Stromal cell of bone marrow (primary cell): ENCODE data around the gene UTP3.
"Not testable (repeated sequence)": the region's sequence is repeated elsewhere in the genome, so short reads cannot be mapped to it uniquely, and the experiment has no call there.

ENCODE experiments used
- DNase-seq: peaks from one replicate; pipeline ENCODE4 v3.0.0-alpha.2; 2012; ENCODE audit warnings: low read depth

UTP3 gene

DNA sequence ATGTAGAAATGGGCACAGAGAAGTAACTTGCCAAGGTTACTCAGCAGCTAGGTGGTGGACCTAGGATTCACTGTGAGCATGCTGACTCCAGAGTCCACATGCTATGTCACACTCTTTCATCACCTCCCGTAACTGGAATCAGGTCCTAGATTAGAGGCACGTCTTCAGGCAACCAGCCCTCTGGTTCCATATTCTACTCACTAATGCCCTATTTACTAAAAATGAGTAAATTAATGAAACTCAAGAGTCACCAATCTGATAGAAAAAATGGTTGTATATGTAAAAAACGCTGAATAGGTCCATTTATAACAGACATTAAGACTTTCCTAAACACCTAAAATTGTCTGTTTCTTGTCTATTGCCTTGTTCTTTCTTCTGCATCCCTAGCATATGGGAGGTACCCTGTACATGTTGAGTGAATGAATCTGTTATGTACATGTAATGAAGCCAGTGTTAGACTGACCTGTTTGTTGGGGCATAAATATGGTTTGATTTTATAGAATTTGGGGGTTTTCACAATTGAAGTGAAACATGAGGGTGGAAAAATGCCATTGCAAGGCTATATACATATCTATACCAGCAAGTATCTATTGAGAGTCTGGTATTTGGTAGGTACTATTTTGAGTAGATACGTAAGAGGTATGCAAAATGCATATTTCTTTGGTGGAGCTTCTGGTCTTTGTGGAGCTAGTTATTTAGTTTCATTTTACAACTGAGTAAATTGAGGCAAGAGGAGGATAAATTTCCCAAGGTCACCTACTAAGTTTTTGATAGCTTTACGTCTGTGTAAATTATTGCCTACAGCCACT lies 26.0 kb downstream of the UTP3 start:
- no peak for DNase-seq

DNA sequence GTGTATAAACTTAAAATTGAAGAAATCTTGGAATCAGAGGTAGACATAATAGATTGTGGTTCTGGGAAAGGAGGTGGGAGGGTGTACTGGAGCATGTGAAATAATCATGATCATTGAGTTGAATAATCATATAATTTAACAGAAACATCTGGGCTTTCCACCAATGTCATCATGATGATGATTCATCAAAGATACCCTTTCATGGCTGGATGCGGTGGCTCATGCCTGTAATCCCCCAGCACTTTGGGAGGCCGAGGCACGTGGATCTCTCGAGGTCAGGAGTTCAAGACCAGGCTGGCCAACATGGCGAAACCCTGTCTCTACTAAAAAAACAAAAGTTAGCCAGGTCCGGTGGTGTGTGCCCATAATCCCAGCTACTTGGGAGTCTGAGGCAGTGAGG lies 26.8 kb downstream of the UTP3 start:
- DNase-seq = no peak

DNA sequence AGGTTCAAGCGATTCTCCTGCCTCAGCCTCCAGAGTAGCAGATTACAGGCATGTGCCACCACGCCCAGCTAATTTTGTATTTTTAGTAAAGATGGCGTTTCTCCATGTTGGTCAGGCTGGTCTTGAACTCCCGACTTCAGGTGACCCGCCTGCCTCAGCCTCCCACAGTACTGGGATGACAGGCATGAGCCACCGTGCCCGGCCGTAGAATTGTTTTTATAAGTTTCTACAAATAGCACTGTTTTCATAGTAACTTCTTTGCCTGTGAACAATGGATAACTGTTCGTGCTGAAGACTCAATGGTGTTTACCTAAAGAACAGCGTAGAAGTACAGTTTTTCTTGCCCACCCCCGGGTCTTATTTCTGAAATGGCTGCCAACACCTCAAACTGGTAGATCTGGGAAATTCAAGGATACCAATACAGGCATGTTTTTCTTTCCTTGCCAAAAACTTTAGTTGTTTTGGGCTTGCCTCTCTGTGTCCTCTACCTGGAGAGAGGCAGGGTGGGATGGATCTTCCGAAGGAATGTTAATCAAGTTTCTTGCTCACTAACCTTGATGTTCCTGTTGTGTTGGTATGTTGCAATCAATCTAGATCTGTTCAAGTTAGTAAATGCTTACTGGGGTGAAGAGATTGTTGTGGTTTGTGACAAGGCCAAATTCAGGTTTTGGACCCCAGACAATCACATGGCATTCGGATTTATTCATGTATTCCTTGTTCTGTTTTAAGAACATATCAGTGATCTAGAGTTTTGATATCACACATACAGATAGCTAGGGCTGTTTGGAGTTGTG lies 30.7 kb downstream of the UTP3 start:
- DNase-seq = no peak

DNA sequence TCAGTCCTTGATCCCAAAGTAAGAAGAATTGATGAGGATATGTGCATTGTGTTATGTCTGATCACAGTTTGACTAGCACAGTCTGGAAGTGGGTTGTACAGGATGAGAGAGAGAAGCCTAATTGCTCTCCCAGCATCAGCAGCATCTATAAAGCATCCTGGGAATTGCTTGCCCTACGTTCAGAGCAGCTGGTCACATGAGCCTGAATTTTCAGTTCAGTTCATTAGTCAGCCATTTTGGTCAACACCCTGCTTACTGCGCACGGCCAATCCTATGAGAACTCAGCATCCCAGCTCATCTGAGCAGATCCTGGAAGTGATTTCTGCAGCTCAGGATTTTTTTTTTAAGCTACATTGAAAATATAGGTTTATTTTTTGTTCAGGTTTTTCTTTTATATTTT lies 33.4 kb downstream of the UTP3 start, which contains the start of gene RUFY3:
Gene RUFY3 (plus strand): TSS at position 218 of the 400 bp plus-strand sequence. CDS start 610 bp downstream, outside the sequence.
- DNase-seq = peak; percentile 95

DNA sequence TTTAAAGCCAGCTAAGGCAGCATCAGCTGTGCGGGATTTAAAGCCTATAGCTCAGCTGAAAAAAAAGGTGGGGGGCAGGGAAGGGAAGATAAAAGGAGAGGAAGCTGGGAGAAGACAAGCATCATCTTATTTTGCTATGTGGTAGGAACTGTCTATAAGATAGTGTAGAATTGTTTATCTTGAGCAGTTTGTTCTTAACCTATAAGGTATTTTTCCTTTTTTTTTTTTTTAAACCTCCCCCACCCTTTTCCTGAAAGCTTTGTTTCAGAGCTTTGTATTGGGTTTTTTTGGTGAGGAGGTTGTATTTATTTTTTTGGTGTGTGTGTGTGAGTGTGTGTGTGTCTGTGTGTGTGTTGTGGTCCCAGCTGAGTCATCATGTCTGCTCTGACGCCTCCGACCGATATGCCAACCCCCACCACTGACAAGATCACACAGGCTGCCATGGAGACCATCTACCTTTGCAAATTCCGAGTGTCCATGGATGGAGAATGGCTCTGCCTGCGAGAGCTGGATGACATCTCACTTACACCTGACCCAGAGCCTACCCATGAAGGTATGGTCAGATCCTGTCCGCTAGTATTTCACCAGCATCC lies 34.0 kb downstream of the UTP3 start:
- no peak for DNase-seq

DNA sequence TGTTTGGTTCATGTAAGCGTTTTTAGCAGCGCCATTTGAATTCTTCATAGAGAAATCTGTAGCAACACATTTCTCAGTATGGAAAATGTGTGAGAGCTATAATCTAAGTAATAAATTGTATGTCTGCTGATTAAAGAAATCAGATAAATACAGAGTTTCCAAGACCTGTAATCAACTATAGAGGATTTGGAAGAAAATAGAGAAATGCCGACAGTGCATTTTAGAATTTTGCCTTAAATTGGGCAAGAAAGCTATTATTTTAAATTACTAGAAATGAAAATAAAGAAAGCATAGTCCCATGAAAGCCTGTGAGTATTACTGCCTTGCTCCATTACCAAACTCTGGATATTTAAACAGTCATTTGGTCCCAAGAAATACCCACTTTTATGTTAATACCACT lies 36.1 kb downstream of the UTP3 start:
- DNase-seq = no peak

DNA sequence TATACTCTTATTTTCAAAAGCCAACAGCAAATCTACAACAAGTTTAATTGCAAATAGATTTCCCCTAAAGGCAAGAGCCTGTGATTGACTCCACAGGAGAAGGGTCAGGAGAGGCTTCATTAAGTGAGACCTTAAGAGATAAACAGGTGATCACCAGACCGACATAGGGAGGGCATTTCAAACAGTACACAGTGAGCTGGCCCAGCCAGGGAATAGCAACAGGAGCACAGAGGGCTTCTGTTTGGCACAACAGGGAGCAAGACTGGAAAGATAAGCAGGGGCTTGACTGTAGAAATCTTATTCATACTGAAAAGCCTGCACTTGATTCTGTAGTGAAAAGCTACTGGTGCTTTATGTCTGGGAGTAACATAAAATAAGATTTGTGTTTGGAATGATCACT lies 37.3 kb downstream of the UTP3 start:
- no peak for DNase-seq

DNA sequence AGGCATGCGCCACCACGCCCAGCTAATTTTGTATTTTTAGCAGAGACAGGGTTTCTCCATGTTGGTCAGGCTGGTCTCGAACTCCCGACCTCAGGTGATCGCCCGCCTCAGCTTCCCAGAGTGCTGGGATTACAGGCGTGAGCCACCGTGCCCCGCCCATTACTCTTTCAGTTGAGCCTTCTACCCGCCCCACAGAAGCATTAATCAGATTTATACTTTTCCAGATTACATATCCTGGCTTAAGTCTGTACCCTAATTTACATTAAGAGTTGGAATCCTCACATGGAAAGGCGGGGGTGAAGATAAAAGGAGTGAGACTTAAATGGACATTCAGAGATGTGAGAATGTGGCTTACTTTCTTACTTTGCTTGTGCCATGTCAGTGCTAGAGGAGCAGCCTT lies 38.2 kb downstream of the UTP3 start:
- DNase-seq = not testable (repeated sequence)

DNA sequence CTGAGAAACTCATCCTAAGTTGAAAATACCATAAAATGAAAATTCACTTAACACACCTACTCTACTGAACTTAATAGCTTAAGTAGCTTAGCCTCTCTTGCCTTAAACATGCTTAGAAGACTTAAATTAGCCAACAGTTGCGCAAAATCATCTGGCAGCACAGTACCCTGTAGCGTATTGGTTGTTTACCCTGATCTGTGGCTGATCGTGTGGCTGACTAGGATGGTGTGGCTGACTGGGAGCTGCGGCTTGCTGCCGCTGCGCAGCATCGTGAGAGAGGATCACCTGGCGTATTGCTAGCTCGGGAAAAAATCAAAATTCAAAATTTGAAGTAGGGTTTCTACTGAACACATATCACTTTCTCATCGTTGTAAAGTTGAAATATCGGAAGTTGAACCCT lies 39.8 kb downstream of the UTP3 start:
- no peak for DNase-seq

DNA sequence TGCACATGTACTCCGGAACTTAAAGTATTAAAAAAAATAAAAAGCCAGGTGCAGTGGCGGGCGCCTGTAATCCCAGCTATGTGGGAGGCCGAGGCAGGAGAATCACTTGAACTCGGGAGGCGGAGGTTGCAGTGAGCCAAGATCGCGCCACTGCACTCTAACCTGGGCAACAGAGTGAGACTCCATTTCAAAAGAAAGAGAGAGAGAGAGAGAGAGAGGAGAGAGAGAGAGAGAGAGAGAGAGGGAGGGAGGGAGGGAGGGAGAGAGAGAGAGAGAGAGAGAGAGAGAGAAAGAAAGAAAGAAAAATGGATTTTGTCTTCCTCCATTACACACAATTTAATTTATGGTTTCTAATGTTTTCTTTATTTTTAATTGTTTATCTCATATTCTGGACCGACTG lies 44.5 kb downstream of the UTP3 start:
- DNase-seq = not testable (repeated sequence)

DNA sequence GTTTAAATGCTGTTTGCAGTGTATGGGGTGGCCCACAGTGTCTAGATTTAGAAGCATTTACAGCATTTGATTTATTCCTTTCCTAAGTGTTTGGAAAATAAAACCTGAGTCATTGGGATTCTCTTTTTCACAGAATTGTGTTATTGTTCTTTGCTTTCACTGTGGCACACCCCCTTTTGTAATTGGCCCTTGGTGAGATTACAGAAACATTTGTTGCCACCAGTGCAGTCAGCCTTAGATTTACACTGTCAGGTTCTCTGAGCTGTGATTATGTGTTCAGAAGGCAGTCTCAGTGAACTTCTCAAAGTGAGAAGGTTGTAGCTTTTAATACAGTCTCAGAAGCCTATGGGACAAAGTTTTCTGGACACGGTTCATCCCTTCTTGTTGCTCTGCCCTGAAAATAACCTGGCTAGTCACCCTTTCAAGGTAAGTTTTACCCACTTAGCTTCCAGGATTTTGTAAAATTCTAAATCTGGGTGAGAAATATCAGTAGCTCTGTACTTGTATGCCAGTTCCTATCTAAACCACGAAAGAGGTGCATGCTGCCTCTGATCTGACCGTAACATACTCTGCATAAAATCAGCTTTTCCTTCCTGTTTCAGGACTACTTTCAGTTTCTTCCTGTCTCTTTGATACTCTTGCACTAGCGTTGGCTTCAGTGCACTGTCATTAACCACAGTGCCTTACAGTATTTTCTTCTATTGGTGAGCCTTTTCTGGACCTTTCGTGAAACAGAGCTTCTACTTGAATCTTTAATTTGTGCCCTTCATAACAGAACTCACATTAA lies 46.0 kb downstream of the UTP3 start:
- DNase-seq = no peak

DNA sequence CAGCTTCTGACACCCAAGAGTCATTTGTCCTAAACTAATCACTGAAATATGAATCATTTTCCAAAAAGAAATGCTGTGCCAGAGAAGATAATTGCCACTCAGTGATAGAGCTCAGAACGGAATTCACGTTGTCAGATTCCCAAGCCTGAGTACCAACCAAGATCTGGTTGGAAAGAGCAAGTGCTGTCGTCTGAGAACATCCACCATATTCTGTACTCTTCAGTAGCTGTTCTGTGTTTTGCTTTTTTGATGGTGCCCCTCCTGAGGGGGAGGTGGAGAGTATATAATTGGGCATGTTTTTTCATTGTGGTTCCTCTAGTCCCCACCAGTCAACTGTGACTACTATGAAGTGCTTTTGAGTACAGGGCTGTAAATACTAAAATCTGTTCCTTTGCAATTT lies 46.6 kb downstream of the UTP3 start:
- no peak for DNase-seq

DNA sequence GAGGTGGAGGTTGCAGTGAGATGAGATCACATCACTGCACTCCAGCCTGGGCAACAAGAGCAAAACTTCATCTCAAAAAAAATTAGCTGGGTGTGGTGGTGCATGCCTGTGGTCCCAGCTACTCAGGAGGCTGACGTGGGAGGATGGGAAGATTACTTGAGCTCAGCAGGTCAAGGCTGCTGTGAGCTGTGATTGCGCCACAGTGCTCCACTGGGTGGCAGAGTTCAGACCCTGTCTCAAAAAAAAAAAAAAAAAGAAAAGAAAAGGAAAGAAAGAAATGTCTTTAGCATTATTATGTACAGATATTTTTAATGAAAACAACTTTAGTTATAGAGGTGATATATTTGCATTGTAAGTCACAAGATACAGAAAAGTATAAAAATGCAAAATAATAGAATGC lies 47.6 kb downstream of the UTP3 start:
- peak; percentile 54 for DNase-seq

DNA sequence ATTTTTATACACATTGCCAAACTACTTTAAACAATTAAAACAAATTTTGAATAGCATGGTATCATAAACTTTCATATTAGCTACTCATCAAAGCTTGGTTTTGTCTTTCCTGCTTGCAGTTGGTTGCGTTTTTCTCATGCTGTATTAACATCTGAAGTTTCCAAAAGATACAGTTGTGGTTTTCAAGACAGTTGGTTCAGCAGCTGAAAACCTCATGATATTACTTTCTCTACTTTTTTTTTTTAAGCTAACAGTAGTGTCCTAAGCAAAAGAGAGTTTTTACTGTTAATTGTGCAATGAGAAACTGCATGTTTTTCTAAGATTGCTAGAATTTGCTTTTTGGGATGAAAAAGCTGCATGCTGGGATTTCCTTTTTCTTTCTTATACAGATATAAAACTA lies 48.7 kb downstream of the UTP3 start:
- DNase-seq = no peak

DNA sequence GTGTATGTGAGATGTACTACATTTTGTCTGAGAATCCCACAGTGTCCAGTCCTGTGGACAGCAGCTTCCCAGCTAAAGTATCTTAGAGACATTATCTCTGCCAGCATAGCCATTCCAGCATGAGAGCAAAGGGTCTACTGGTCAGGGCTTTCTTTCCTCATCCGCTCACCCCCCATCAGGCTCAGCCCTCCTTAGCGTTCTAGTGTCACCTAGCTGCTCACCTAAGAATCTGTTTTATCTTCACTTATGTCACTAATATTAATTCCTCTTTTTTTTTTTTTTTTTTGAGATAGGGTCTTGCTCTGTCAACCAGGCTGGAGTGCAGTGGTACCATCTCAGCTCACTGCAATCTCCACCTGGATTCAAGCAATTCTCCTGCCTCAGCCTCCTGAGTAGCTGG lies 49.1 kb downstream of the UTP3 start:
- DNase-seq = no peak

DNA sequence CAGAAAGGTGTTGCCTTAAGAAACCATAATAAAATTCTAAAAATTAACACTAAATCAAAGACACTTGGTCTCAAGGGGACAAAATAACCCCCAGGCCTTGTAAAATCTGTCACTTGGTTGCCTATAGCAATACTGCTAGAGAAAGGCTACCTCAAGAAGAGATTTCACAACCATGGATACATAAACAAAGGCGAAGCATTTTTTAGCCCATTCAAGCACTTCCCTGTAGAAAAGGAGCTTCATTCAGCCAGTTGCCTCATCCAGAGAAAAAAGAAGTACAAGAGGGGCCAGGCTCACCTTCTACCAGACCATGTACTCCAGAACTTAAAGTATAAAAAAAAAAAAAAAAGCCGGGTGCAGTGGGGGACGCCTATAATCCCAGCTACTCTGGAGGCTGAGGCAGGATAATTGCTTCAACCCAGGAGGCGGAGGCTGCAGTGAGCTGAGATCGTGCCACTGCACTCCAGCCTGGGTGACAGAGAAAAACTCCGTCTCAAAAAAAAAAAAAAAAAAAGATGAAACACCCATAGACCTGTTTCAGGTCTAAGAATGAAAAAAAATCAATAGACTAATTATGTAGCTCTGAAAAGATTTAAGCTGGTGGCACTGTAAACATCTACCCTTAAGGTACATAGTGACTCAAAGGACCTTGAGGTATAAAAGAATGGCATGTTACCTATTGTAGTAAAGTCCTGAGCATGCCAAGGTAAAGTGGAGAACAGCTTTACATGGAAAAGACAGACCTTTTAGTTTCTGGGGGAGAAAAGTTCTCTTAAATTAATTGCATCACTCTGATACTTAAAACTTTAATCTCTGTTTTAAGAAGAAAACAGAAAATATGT lies 51.4 kb downstream of the UTP3 start:
- DNase-seq = no peak
